GM12891 (cell line): ENCODE data around the gene SCAI.

Source experiments
- PAX5 ChIP-seq: IDR thresholded peaks from 2 replicates; pipeline ENCODE4 v1.6.1; 2011; ENCODE audit warnings: low read length, moderate library complexity, mild to moderate bottlenecking; ENCODE audit not compliant: insufficient read depth, severe bottlenecking
- POLR2A ChIP-seq: IDR thresholded peaks from 2 replicates; pipeline ENCODE4 v1.6.1; 2011; ENCODE audit warnings: low read depth, low read length, control low read depth
- POLR2AphosphoS5 ChIP-seq: IDR thresholded peaks from 2 replicates; pipeline ENCODE4 v1.6.1; 2011; ENCODE audit warnings: low read depth, low read length, control low read depth
- POU2F2 ChIP-seq: IDR thresholded peaks from 2 replicates; pipeline ENCODE4 v1.6.1; 2011; ENCODE audit warnings: low read depth, mild to moderate bottlenecking, control low read depth, low read length, moderate library complexity
- SPI1 ChIP-seq: IDR thresholded peaks from 2 replicates; pipeline ENCODE4 v1.6.1; 2011; ENCODE audit warnings: low read depth, low read length, control low read depth
- TAF1 ChIP-seq: IDR thresholded peaks from 2 replicates; pipeline ENCODE4 v1.6.1; 2011; ENCODE audit warnings: low read depth, low read length, control low read depth

- no peak for TF ChIP-seq POLR2AphosphoS5
- TF ChIP-seq POLR2A, result no peak
- no peak for TF ChIP-seq SPI1
- no peak for TF ChIP-seq TAF1
- no peak for TF ChIP-seq POU2F2
- no peak for TF ChIP-seq PAX5
Measured at GRCh38 chr9:125049212-125050049, 93.9 kb downstream of the SCAI start.
